BE2C (cell line): Measurements from ENCODE around the gene LRTM2.

Experiments used
- DNase-seq: peaks from one replicate; pipeline ENCODE4 v3.0.0-alpha.2; 2020
- H3K27me3 ChIP-seq: fragments of 250-450 bp; sonication (Bioruptor Pico); 2 replicates; pipeline ENCODE4 v1.5.1; 2020; ENCODE audit warnings: mild to moderate bottlenecking
- H3K36me3 ChIP-seq: fragments of 250-450 bp; sonication (Bioruptor Pico); 2 replicates; pipeline ENCODE4 v1.5.1; 2020; ENCODE audit warnings: mild to moderate bottlenecking
- H3K4me1 ChIP-seq: fragments of 250-450 bp; sonication (Bioruptor Pico); 2 replicates; pipeline ENCODE4 v1.5.1; 2020
- H3K4me3 ChIP-seq: 2 replicates; pipeline ENCODE4 v1.5.1; 2011; ENCODE audit warnings: low read depth, low read length
- H3K9me3 ChIP-seq: fragments of 250-450 bp; sonication (Bioruptor Pico); 2 replicates; pipeline ENCODE4 v1.5.1; 2020
- CTCF ChIP-seq: IDR thresholded peaks from 2 replicates; pipeline ENCODE4 v1.5.1; 2012; ENCODE audit warnings: mild to moderate bottlenecking, low read depth, low read length

The LRTM2 gene

GRCh38 chr12:1844661-1845409 lies 24.5 kb downstream of the LRTM2 start:
- Histone ChIP-seq H3K4me3 (no peak overlapping the region), H3K27me3 (no peaks in the 10 kb centered on the region), H3K36me3 (no peaks in the 10 kb centered on the region), H3K9me3 (no peaks in the 10 kb centered on the region), H3K4me1 (no peaks in the 10 kb centered on the region)
- TF ChIP-seq CTCF, result no peak
- no peak for DNase-seq

GRCh38 chr12:1845427-1845826 lies 25.1 kb downstream of the LRTM2 start:
- Histone ChIP-seq H3K9me3 (no peaks in the 10 kb centered on the region), H3K27me3 (no peaks in the 10 kb centered on the region), H3K36me3 (no peaks in the 10 kb centered on the region), H3K4me1 (no peaks in the 10 kb centered on the region), H3K4me3 (no peak overlapping the region)
- no peak for TF ChIP-seq CTCF
- no peak for DNase-seq

GRCh38 chr12:1845886-1846285 lies 25.5 kb downstream of the LRTM2 start:
- Histone ChIP-seq H3K36me3 (no peaks in the 10 kb centered on the region), H3K4me3 (no peak overlapping the region), H3K4me1 (no peaks in the 10 kb centered on the region), H3K9me3 (no peaks in the 10 kb centered on the region), H3K27me3 (no peaks in the 10 kb centered on the region)
- DNase-seq, result no peak
- no peak for TF ChIP-seq CTCF

GRCh38 chr12:1846421-1847405 lies 26.3 kb downstream of the LRTM2 start:
- H3K27me3 ChIP-seq, result no peaks in the 10 kb centered on the region

GRCh38 chr12:1847411-1847810 lies 27.0 kb downstream of the LRTM2 start:
- Histone ChIP-seq H3K27me3 (no peaks in the 10 kb centered on the region), H3K9me3 (no peaks in the 10 kb centered on the region), H3K4me1 (no peaks in the 10 kb centered on the region), H3K36me3 (no peaks in the 10 kb centered on the region), H3K4me3 (no peak overlapping the region)
- no peak for TF ChIP-seq CTCF
- DNase-seq, result no peak

More at GRCh38 chr12:1846421-1847405, 26.3 kb downstream of the LRTM2 start:
- Histone ChIP-seq H3K36me3 (no peaks in the 10 kb centered on the region), H3K4me3 (no peak overlapping the region), H3K9me3 (no peaks in the 10 kb centered on the region), H3K4me1 (no peaks in the 10 kb centered on the region)
- no peak for DNase-seq
- no peak for TF ChIP-seq CTCF
